ENCODE data around the gene NHLRC3. TPM values are rescaled to one million over a fixed set of nuclear protein-coding genes. Genes with fewer than 3 reads are reported as not detected.

Gene NHLRC3
- total and polyA plus RNA-seq, 9 of the 15 experiments (the other 6 are each of a cell fraction or from before 2014, with no cell fraction given): 5.5 to 15.3 (median 9.0) TPM

DNA sequence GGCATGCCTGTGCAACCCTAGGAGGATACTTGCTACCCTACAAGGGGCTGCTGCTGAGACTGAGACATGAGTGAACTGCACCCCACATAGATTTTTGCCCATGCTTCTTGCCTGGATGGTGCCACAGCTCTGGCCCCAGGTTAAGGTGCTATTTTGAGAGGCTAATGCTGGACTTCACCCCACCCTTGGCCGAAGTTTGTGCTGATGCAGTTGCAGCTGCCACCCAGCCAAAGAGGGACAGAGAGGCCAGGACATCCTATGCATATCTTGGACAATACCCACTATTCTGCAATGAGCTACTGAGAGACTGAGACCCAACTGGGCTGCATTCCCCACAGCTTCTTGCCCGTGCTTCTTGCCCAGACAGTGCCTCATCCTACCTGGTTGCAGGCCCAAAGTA lies 34.6 kb downstream of the NHLRC3 start:
- no peaks in the 10 kb centered on the region for H3K27me3 ChIP-seq (ENCODE audit: control insufficient read depth in 2 of 2, insufficient read depth in 2 of 2, low read length in 2 of 2)
- no peak overlapping the region for H3K9ac ChIP-seq (ENCODE audit: insufficient read depth in 1 of 2, low read depth in 2 of 2, low read length in 2 of 2)
- no peak overlapping the region for H3K27ac ChIP-seq (ENCODE audit: extremely low read depth, low read depth, low read length)
- in situ Hi-C loops (cut with MboI) (no loop called here), intact Hi-C loops (cut with micrococcal nuclease) (no loop called here)
- H3K79me2 ChIP-seq (ENCODE audit: control insufficient read depth, insufficient read depth, low read length): no peaks in the 10 kb centered on the region
- no peaks in the 10 kb centered on the region for H3K9me3 ChIP-seq (replicated peaks; ENCODE audit: control insufficient read depth, insufficient read depth, low read depth, low read length)
- no peaks in the 10 kb centered on the region for H3K9me1 ChIP-seq (ENCODE audit: control insufficient read depth, insufficient read depth, low read length)
- TF ChIP-seq, protein P1, sequence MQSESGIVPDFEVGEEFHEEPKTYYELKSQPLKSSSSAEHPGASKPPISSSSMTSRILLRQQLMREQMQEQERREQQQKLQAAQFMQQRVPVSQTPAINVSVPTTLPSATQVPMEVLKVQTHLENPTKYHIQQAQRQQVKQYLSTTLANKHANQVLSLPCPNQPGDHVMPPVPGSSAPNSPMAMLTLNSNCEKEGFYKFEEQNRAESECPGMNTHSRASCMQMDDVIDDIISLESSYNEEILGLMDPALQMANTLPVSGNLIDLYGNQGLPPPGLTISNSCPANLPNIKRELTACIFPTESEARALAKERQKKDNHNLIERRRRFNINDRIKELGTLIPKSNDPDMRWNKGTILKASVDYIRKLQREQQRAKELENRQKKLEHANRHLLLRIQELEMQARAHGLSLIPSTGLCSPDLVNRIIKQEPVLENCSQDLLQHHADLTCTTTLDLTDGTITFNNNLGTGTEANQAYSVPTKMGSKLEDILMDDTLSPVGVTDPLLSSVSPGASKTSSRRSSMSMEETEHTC (IDR thresholded peaks at IDR 0.05): no peak
- TF ChIP-seq, protein P2, sequence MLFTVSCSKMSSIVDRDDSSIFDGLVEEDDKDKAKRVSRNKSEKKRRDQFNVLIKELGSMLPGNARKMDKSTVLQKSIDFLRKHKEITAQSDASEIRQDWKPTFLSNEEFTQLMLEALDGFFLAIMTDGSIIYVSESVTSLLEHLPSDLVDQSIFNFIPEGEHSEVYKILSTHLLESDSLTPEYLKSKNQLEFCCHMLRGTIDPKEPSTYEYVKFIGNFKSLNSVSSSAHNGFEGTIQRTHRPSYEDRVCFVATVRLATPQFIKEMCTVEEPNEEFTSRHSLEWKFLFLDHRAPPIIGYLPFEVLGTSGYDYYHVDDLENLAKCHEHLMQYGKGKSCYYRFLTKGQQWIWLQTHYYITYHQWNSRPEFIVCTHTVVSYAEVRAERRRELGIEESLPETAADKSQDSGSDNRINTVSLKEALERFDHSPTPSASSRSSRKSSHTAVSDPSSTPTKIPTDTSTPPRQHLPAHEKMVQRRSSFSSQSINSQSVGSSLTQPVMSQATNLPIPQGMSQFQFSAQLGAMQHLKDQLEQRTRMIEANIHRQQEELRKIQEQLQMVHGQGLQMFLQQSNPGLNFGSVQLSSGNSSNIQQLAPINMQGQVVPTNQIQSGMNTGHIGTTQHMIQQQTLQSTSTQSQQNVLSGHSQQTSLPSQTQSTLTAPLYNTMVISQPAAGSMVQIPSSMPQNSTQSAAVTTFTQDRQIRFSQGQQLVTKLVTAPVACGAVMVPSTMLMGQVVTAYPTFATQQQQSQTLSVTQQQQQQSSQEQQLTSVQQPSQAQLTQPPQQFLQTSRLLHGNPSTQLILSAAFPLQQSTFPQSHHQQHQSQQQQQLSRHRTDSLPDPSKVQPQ (CRISPR knock-in tag; IDR thresholded peaks at IDR 0.05; ENCODE audit: borderline replicate concordance): no peak
- TF ChIP-seq, protein P3, sequence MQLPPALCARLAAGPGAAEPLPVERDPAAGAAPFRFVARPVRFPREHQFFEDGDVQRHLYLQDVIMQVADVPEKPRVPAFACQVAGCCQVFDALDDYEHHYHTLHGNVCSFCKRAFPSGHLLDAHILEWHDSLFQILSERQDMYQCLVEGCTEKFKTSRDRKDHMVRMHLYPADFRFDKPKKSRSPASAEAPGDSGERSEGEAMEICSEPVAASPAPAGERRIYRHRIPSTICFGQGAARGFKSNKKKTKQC (CRISPR knock-in tag; IDR thresholded peaks at IDR 0.05): no peak
- TF ChIP-seq ZZZ3 (IDR thresholded peaks at IDR 0.05) (no peak), FOSL1 (tag; conservative IDR thresholded peaks at IDR 0.05) (no peak), L3MBTL2 (IDR thresholded peaks at IDR 0.05) (no peak), ZNF23 (CRISPR knock-in tag; IDR thresholded peaks at IDR 0.05) (no peak)
- TF ChIP-seq, protein P4, sequence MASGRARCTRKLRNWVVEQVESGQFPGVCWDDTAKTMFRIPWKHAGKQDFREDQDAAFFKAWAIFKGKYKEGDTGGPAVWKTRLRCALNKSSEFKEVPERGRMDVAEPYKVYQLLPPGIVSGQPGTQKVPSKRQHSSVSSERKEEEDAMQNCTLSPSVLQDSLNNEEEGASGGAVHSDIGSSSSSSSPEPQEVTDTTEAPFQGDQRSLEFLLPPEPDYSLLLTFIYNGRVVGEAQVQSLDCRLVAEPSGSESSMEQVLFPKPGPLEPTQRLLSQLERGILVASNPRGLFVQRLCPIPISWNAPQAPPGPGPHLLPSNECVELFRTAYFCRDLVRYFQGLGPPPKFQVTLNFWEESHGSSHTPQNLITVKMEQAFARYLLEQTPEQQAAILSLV (tag; IDR thresholded peaks at IDR 0.05): no peak
- no TSS peak for BruUV-seq (replicated peaks)
- no peak for DNase-seq (ENCODE audit: extremely low read depth in 1 of 4, low spot score in 3 of 4)
- no peak overlapping the region for H3K4me3 ChIP-seq
- H3K36me3 ChIP-seq (ENCODE audit: control insufficient read depth, insufficient read depth, low read length): no peaks in the 10 kb centered on the region
- H4K20me1 ChIP-seq (replicated peaks; ENCODE audit: control insufficient read depth, insufficient read depth, low read length): no peaks in the 10 kb centered on the region
- ChIA-PET CTCF (ENCODE audit: low intra/inter-chr PET ratio) (no interaction called here), POLR2A (no interaction called here)
- H3K4me1 ChIP-seq (replicated peaks in 1 of 2; ENCODE audit: control insufficient read depth in 2 of 2, insufficient read depth in 2 of 2, low read length in 2 of 2): no peaks in the 10 kb centered on the region
- no peak overlapping the region for H2AFZ ChIP-seq (ENCODE audit: low read depth, low read length)
- ATAC-seq: no peak
- FAIRE-seq: no peak
- H3K4me2 ChIP-seq (ENCODE audit: insufficient read depth, low read length): no peak overlapping the region
- 6% methylated on average over 2 of the region's 2 CpGs for WGBS (ENCODE audit: insufficient coverage, low coverage, missing lambda C conversion rate)
